ENCODE data around the gene ARL2. TPM values are rescaled to one million over a fixed set of nuclear protein-coding genes. Genes with fewer than 3 reads are reported as not detected.

ARL2 gene
- total RNA-seq, 4 donors from 2014 or later = 101 to 260 (median 110) TPM

GRCh38 chr11:65013130-65013887, 651 bp upstream of the ARL2 start:
- peak; percentile 89 to 99 for DNase-seq (ENCODE audit: low spot score in 2 of 2)
- WGBS, 2 donors = 15 to 16% methylated on average over 21 to 22 of the region's 22 CpGs
- peak overlapping the region; percentile 61 for H3K4me3 ChIP-seq (ENCODE audit: low read depth, poor library complexity, severe bottlenecking)
- TF ChIP-seq POLR2A (IDR thresholded peaks at IDR 0.05) (no peak), CTCF (IDR thresholded peaks at IDR 0.05) (no peak)
- intact Hi-C loops (cut with DNase I; ENCODE audit: low total_unique reads) = loop anchor here (10.0 kb wide), 1 partner anchor 71 kb away; the partner anchor contains the start of genes CDCA5 and ZFPL1

GRCh38 chr11:65014726-65015227, 817 bp downstream of the ARL2 start:
- DNase-seq (ENCODE audit: low spot score in 2 of 2) = peak; percentile 17 to 89
- 35 to 52% methylated on average over 14 to 20 of the region's 23 CpGs for WGBS, 2 donors
- intact Hi-C loops (cut with DNase I; ENCODE audit: low total_unique reads) = loop anchor here (10.0 kb wide), 1 partner anchor 70 kb away; the partner anchor contains the start of genes CDCA5 and ZFPL1
- TF ChIP-seq POLR2A (IDR thresholded peaks at IDR 0.05) (no peak), CTCF (IDR thresholded peaks at IDR 0.05) (no peak)
- peak overlapping the region; percentile 61 for H3K4me3 ChIP-seq (ENCODE audit: low read depth, poor library complexity, severe bottlenecking)

GRCh38 chr11:65016705-65017104, 2.7 kb downstream of the ARL2 start:
- WGBS, 2 donors = 72 to 73% methylated on average over 4 of the region's 4 CpGs
- DNase-seq (ENCODE audit: low spot score in 2 of 2) = no peak
- intact Hi-C loops (cut with DNase I; ENCODE audit: low total_unique reads) = loop anchor here (10.0 kb wide), 1 partner anchor 68 kb away; the partner anchor contains the start of genes CDCA5 and ZFPL1
- no peak overlapping the region for H3K4me3 ChIP-seq (ENCODE audit: low read depth, poor library complexity, severe bottlenecking)
- TF ChIP-seq CTCF (IDR thresholded peaks at IDR 0.05) (no peak), POLR2A (IDR thresholded peaks at IDR 0.05) (no peak)

GRCh38 chr11:65017937-65018336, 4.0 kb downstream of the ARL2 start:
- intact Hi-C loops (cut with DNase I; ENCODE audit: low total_unique reads) = loop anchor here (10.0 kb wide), 1 partner anchor 67 kb away; the partner anchor contains the start of genes CDCA5 and ZFPL1
- 97 to 100% methylated on average over 6 of the region's 6 CpGs for WGBS, 2 donors
- no peak overlapping the region for H3K4me3 ChIP-seq (ENCODE audit: low read depth, poor library complexity, severe bottlenecking)
- TF ChIP-seq POLR2A (IDR thresholded peaks at IDR 0.05) (no peak), CTCF (IDR thresholded peaks at IDR 0.05) (no peak)
- no peak for DNase-seq (ENCODE audit: low spot score in 2 of 2)

GRCh38 chr11:65019824-65020223, 5.9 kb downstream of the ARL2 start:
- intact Hi-C loops (cut with DNase I; ENCODE audit: low total_unique reads) = loop anchor here (10.0 kb wide), 1 partner anchor 65 kb away; the partner anchor contains the start of genes CDCA5 and ZFPL1
- TF ChIP-seq POLR2A (IDR thresholded peaks at IDR 0.05) = no peak
- TF ChIP-seq CTCF (IDR thresholded peaks at IDR 0.05) = no peak

More at GRCh38 chr11:65019824-65020223, 5.9 kb downstream of the ARL2 start:
- H3K4me3 ChIP-seq (ENCODE audit: low read depth, poor library complexity, severe bottlenecking) = no peak overlapping the region
- WGBS, 2 donors = 84 to 87% methylated on average over 7 of the region's 7 CpGs
- DNase-seq (ENCODE audit: low spot score in 2 of 2) = no peak
